Measurements from ENCODE around the gene PCMTD2.

The PCMTD2 gene

DNA sequence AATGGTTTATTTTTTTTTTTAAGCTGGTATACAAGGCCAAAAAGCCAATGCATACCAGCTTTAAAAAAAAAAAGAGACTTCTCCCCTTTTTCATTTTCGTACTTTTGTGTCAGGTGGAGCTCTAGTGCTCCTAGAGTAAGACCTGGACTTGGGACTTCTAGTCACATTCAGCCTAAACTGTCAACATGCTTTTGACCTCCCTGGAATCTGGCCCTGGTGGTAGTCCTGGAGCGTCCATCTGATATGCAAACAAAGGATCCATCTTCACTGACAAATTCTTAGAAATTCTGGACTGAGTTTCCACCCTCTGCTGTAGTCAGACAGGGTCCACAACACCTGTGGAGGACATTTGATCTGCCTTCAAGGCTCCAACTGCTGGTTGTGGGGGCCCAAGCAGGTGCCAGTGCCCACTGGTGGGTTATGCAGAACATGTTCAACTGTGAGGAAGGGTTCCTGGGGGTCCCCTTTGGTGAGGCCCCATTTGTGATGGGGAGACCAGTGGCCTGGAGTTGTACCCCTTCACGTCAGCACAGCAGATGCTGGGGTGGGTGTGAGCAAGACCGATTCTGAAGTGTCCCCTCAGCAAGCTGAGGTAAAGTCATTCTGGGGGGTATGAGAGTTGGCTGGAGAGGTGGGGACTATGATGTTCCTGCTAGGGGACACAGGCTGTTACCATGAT lies 12.6 kb upstream of the PCMTD2 start:
- Histone ChIP-seq H3K27ac (ENCODE audit: low read depth, low read length) (no peak overlapping the region), H3K27me3 (ENCODE audit: control insufficient read depth in 1 of 2, insufficient read depth in 2 of 2, low read length in 2 of 2) (no peaks in the 10 kb centered on the region), H3K9ac (ENCODE audit: low read length) (no peak overlapping the region), H3K36me3 (ENCODE audit: insufficient read depth, low read length) (no peaks in the 10 kb centered on the region), H3K9me3 (ENCODE audit: low read length) (no peaks in the 10 kb centered on the region), H3K4me3 (ENCODE audit: low read depth in 1 of 2, low read length in 2 of 2) (no peak overlapping the region), H3K4me1 (ENCODE audit: insufficient read depth, low read length) (no peaks in the 10 kb centered on the region)

GRCh38 chr20:64244281-64244805 lies 11.2 kb upstream of the PCMTD2 start:
- Histone ChIP-seq H3K27ac (ENCODE audit: low read depth, low read length) (no peak overlapping the region), H3K4me3 (ENCODE audit: low read depth in 1 of 2, low read length in 2 of 2) (no peak overlapping the region), H3K27me3 (ENCODE audit: control insufficient read depth in 1 of 2, insufficient read depth in 2 of 2, low read length in 2 of 2) (no peaks in the 10 kb centered on the region), H3K36me3 (ENCODE audit: insufficient read depth, low read length) (no peaks in the 10 kb centered on the region), H3K4me1 (ENCODE audit: insufficient read depth, low read length) (no peaks in the 10 kb centered on the region), H3K9me3 (ENCODE audit: low read length) (no peaks in the 10 kb centered on the region), H3K9ac (ENCODE audit: low read length) (no peak overlapping the region)

DNA sequence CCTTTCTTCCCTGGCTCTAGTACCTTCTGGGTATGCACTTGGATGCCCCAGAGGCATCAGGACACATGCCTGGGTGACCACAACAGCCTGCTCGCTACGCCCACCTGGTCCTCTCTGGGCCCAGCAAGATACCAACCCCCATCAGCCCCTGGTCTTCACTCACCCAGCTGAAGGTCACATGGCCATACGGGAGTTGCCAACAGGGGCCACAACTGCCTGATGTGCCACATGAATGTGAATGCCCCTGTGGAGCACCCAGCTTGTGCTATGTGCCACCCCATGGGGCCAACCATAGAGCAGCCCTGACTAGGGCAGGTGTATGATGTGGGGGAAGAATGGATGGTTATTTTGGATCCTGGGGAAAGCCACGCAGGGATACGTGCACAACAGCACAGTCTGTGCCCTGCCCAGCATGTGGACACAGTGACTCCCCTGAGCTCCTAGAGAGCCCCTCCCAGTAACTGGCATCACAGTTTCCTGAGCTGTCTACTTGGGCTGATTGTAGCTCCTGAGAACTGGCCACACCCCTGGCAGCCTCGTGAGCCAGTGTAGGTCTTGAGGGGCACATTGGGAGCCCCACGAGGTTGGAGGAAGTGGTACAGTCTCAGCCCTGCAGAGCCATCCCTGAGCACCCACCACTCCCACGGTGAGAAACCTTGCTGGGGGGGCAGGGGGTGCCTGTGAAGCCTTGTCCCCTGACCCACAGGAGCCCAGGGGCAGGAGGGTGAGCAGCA lies 10.5 kb upstream of the PCMTD2 start:
- Histone ChIP-seq H3K27ac (ENCODE audit: low read depth, low read length) (no peak overlapping the region), H3K36me3 (ENCODE audit: insufficient read depth, low read length) (no peaks in the 10 kb centered on the region), H3K4me1 (ENCODE audit: insufficient read depth, low read length) (no peaks in the 10 kb centered on the region), H3K27me3 (ENCODE audit: control insufficient read depth in 1 of 2, insufficient read depth in 2 of 2, low read length in 2 of 2) (no peaks in the 10 kb centered on the region), H3K4me3 (ENCODE audit: low read depth in 1 of 2, low read length in 2 of 2) (no peak overlapping the region), H3K9ac (ENCODE audit: low read length) (no peak overlapping the region), H3K9me3 (ENCODE audit: low read length) (no peaks in the 10 kb centered on the region)

GRCh38 chr20:64245746-64246595 lies 9.6 kb upstream of the PCMTD2 start:
- no peak overlapping the region for H3K9ac ChIP-seq (ENCODE audit: low read length)
- H3K27ac ChIP-seq (ENCODE audit: low read depth, low read length), result no peak overlapping the region
- H3K27me3 ChIP-seq (ENCODE audit: control insufficient read depth in 1 of 2, insufficient read depth in 2 of 2, low read length in 2 of 2), result no peaks in the 10 kb centered on the region
- H3K36me3 ChIP-seq (ENCODE audit: insufficient read depth, low read length), result no peaks in the 10 kb centered on the region
- no peaks in the 10 kb centered on the region for H3K4me1 ChIP-seq (ENCODE audit: insufficient read depth, low read length)
- no peaks in the 10 kb centered on the region for H3K9me3 ChIP-seq (ENCODE audit: low read length)
- no peak overlapping the region for H3K4me3 ChIP-seq (ENCODE audit: low read depth in 1 of 2, low read length in 2 of 2)

DNA sequence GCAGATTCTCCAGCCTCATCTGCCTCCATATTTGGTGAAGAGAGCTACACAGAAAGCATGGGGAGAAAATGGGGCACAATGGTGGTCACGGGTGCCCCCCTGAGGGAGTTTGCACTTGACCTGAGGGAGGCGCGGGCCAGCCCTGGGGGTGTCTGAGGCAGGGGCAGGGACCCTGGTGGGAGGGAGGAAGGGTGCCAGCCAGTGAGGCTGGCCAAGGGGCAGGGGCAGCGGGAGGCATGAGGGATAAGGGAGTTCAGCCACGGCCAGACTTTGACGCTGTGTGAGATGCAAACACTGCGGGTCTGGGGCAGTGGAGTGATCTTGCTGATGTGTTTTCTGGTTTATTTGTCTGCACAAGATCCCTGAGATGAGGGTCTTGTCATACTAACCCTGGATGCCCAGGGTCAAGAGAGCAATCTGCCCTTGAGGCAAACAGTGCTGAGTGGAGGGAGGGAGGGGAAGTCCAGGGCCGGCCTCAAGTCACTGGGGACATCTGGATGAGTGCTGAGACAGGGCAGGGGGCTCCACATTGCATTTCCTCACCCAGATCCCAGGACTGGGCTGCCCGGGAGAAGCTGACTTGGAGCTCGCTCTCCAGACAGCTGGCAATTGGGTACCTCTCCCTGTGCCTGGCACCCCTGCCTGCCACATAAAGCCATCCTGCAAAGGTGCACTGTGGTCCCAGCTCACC lies 8.8 kb upstream of the PCMTD2 start:
- H3K4me1 ChIP-seq (ENCODE audit: insufficient read depth, low read length), result no peaks in the 10 kb centered on the region
- H3K4me3 ChIP-seq (ENCODE audit: low read depth in 1 of 2, low read length in 2 of 2), result no peak overlapping the region
- H3K27ac ChIP-seq (ENCODE audit: low read depth, low read length), result no peak overlapping the region
- no peaks in the 10 kb centered on the region for H3K36me3 ChIP-seq (ENCODE audit: insufficient read depth, low read length)
- no peaks in the 10 kb centered on the region for H3K27me3 ChIP-seq (ENCODE audit: control insufficient read depth in 1 of 2, insufficient read depth in 2 of 2, low read length in 2 of 2)
- no peak overlapping the region for H3K9ac ChIP-seq (ENCODE audit: low read length)
- H3K9me3 ChIP-seq (ENCODE audit: low read length), result no peaks in the 10 kb centered on the region

DNA sequence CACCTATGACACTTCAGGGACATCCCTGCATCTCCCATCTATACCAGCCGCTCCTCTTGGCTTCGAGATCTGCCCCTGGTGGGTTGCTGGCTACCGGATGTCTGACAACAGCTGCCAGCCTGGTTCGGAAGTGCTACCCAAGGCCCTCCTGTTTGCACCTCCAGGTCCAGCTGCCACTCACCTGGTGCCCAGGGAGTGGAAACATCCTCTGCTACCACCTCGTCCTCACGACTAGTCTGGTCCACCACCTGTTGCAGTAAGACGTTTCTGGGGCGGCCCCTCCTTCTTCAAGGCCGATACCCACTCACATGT lies 8.3 kb upstream of the PCMTD2 start:
- Histone ChIP-seq H3K9ac (ENCODE audit: low read length) (no peak overlapping the region), H3K36me3 (ENCODE audit: insufficient read depth, low read length) (no peaks in the 10 kb centered on the region), H3K4me3 (ENCODE audit: low read depth in 1 of 2, low read length in 2 of 2) (no peak overlapping the region), H3K9me3 (ENCODE audit: low read length) (no peaks in the 10 kb centered on the region), H3K4me1 (ENCODE audit: insufficient read depth, low read length) (no peaks in the 10 kb centered on the region), H3K27me3 (ENCODE audit: control insufficient read depth in 1 of 2, insufficient read depth in 2 of 2, low read length in 2 of 2) (no peaks in the 10 kb centered on the region), H3K27ac (ENCODE audit: low read depth, low read length) (no peak overlapping the region)

GRCh38 chr20:64247970-64248841 lies 7.3 kb upstream of the PCMTD2 start:
- no peak overlapping the region for H3K4me3 ChIP-seq (ENCODE audit: low read depth in 1 of 2, low read length in 2 of 2)
- no peaks in the 10 kb centered on the region for H3K27me3 ChIP-seq (ENCODE audit: control insufficient read depth in 1 of 2, insufficient read depth in 2 of 2, low read length in 2 of 2)
- H3K4me1 ChIP-seq (ENCODE audit: insufficient read depth, low read length), result no peaks in the 10 kb centered on the region
- no peaks in the 10 kb centered on the region for H3K36me3 ChIP-seq (ENCODE audit: insufficient read depth, low read length)
- H3K27ac ChIP-seq (ENCODE audit: low read depth, low read length), result no peak overlapping the region
- H3K9ac ChIP-seq (ENCODE audit: low read length), result no peak overlapping the region
- no peaks in the 10 kb centered on the region for H3K9me3 ChIP-seq (ENCODE audit: low read length)

- Histone ChIP-seq H3K4me3 (ENCODE audit: low read depth in 1 of 2, low read length in 2 of 2) (no peak overlapping the region), H3K36me3 (ENCODE audit: insufficient read depth, low read length) (no peaks in the 10 kb centered on the region), H3K4me1 (ENCODE audit: insufficient read depth, low read length) (no peaks in the 10 kb centered on the region), H3K27me3 (ENCODE audit: control insufficient read depth in 1 of 2, insufficient read depth in 2 of 2, low read length in 2 of 2) (no peaks in the 10 kb centered on the region), H3K9ac (ENCODE audit: low read length) (no peak overlapping the region), H3K27ac (ENCODE audit: low read depth, low read length) (no peak overlapping the region), H3K9me3 (ENCODE audit: low read length) (no peaks in the 10 kb centered on the region)
These were observed 5.5 kb upstream of the PCMTD2 start for GRCh38 chr20:64250027-64250426.

- H3K27me3 ChIP-seq (ENCODE audit: control insufficient read depth in 1 of 2, insufficient read depth in 2 of 2, low read length in 2 of 2), result no peaks in the 10 kb centered on the region
- H3K4me1 ChIP-seq (ENCODE audit: insufficient read depth, low read length), result peaks cover 11% of the 10 kb centered on the region
- no peak overlapping the region for H3K9ac ChIP-seq (ENCODE audit: low read length)
- no peak overlapping the region for H3K4me3 ChIP-seq (ENCODE audit: low read depth in 1 of 2, low read length in 2 of 2)
- no peak overlapping the region for H3K27ac ChIP-seq (ENCODE audit: low read depth, low read length)
- no peaks in the 10 kb centered on the region for H3K36me3 ChIP-seq (ENCODE audit: insufficient read depth, low read length)
- H3K9me3 ChIP-seq (ENCODE audit: low read length), result no peaks in the 10 kb centered on the region
These were observed 2.6 kb upstream of the PCMTD2 start for GRCh38 chr20:64253000-64253383.

GRCh38 chr20:64253443-64253842 lies 2.1 kb upstream of the PCMTD2 start:
- Histone ChIP-seq H3K4me3 (ENCODE audit: low read depth in 1 of 2, low read length in 2 of 2) (no peak overlapping the region), H3K36me3 (ENCODE audit: insufficient read depth, low read length) (no peaks in the 10 kb centered on the region), H3K4me1 (ENCODE audit: insufficient read depth, low read length) (peaks cover 11% of the 10 kb centered on the region), H3K27me3 (ENCODE audit: control insufficient read depth in 1 of 2, insufficient read depth in 2 of 2, low read length in 2 of 2) (no peaks in the 10 kb centered on the region), H3K27ac (ENCODE audit: low read depth, low read length) (no peak overlapping the region), H3K9ac (ENCODE audit: low read length) (no peak overlapping the region), H3K9me3 (ENCODE audit: low read length) (no peaks in the 10 kb centered on the region)

Data from muscle layer of colon (tissue), 2 donors.